Stimulated activated CD8-positive, alpha-beta memory T cell treated with anti-CD3 and anti-CD28 coated beads, Interleukin-15, amount 100 ng/mL, for 4 hours (primary cell): ENCODE data around the gene SYT1.
"Not testable (repeated sequence)": the region's sequence is repeated elsewhere in the genome, so short reads cannot be mapped to it uniquely, and the experiment has no call there.

Experiments used
- DNase-seq, 2 donors: peaks; one replicate each; pipeline ENCODE4 v3.0.0-alpha.2; 2020; ENCODE audit warnings: low read depth in 2 of 2

SYT1 gene

GRCh38 chr12:78864403-78864869, at the start of gene SYT1:
TSS of gene SYT1 (plus strand) at chr12:78864774.
- DNase-seq = no peak

- no peak for DNase-seq
Measured at GRCh38 chr12:78818487-78818886, 46.1 kb upstream of the SYT1 start.

- no peak for DNase-seq
Measured at GRCh38 chr12:78820946-78821345, 43.6 kb upstream of the SYT1 start.

DNA sequence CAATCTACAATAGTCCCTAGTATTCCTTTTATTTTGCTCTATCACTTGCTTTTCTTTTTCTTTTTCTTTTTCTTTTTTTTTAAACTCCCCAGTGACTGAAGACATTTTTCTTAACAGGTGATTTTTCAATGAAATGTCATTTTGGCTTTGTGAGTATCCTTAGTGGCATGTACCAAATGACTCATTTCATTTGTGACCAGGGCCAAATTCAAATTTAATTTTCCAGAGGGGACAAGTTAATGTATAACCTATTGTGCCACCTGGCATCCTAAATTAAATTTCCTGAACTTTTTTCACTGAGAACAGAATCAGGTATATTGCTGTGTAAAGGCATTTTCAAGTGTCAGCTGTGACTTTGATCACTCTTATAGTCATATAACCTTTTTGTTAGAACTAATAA, 39.7 kb upstream of the SYT1 start:
- DNase-seq = no peak

DNA sequence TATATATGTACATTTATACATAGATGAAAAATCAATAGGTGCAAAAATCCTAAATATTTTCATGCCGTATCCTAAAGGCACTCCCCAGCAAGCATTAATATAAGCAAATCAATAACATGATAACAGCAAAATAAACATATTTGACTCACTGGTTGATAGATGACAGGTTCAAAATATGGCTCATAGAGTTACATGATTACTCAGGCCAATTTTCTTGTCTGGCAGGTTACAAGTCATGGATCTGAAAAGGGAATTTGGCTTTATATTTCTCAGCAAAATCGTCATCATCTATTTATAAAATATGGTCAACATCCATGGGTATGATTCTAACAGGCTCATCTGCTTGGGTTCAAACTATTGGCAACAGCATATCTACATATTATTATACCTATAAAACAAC, 34.9 kb upstream of the SYT1 start:
- DNase-seq = no peak

DNA sequence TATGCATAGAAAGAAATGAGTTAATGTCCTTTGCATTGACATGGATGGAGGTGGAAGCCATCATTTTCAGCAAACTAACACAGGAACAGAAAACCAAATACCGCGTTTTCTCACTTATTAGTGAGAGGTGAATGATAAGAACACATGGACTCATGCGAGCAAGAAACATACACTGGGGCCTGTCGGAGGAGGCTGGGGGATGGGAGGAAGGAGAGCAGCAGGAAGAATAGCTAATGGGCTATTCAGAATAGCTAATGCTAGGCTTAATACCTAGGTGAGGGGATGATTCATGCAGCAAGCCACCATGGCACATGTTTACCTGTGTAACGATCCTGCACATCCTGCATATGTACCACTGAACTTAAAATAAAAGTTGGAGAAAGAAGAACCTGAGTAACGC, 29.1 kb upstream of the SYT1 start:
- no peak for DNase-seq

- not testable (repeated sequence) for DNase-seq
Measured at GRCh38 chr12:78840518-78841019, 24.0 kb upstream of the SYT1 start.

GRCh38 chr12:78853231-78853630, 11.3 kb upstream of the SYT1 start:
- DNase-seq = no peak

- no peak for DNase-seq
Measured at GRCh38 chr12:78863482-78864402, 832 bp upstream of the SYT1 start.

GRCh38 chr12:78864870-78865463, 393 bp downstream of the SYT1 start:
- DNase-seq = no peak

GRCh38 chr12:78865516-78865915, 942 bp downstream of the SYT1 start:
- no peak for DNase-seq

- DNase-seq = no peak
Measured at GRCh38 chr12:78866518-78866917, 1.9 kb downstream of the SYT1 start.

DNA sequence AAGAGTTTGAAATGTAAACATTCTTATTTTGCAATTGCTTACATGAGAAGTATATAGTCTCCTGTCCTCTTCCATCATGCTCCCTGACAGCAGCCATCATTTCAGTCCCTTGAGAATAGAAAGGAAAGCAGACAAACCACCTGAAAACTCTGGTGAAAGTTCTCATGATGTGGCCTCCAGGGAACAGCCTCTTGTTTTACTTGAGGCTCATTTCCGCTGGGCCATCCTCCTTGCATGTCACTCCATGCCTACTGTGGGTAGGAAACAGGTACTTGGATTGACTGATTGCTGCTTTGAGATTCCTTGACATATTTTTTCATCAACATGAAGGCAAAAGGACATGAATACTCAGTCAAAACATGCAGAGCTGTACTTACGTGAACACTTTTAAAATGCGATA, 6.0 kb downstream of the SYT1 start:
- DNase-seq = no peak

GRCh38 chr12:78871566-78871965, 7.0 kb downstream of the SYT1 start:
- DNase-seq = no peak

- DNase-seq = no peak
Measured at GRCh38 chr12:78878459-78878858, 13.9 kb downstream of the SYT1 start.

GRCh38 chr12:78878866-78879265, 14.3 kb downstream of the SYT1 start:
- no peak for DNase-seq

GRCh38 chr12:78880078-78880477, 15.5 kb downstream of the SYT1 start:
- DNase-seq = no peak

GRCh38 chr12:78881685-78882084, 17.1 kb downstream of the SYT1 start:
- no peak for DNase-seq

GRCh38 chr12:78885466-78885865, 20.9 kb downstream of the SYT1 start:
- no peak for DNase-seq

GRCh38 chr12:78886719-78887407, 22.3 kb downstream of the SYT1 start:
- DNase-seq = no peak

- no peak for DNase-seq
Measured at GRCh38 chr12:78887444-78887843, 22.9 kb downstream of the SYT1 start.

DNA sequence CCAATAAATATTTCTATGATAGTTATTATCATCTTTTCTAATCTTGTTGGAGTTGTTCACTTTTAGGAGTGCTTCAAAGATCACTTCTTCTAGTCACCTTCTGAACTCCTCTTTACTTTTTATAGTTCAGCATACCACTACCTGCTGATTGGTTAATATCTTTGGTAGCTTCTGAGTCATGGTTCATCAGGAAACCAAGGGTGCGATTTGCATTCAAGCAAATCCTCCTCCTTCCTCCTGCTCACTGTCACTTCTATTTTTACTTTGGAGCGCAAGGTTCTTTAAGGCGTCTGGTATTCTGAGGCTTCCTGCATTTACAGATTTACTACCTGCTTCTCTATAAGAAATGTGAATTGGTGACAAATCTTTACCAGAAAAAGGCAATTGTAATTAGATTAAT, 24.0 kb downstream of the SYT1 start:
- DNase-seq = no peak
